Neural cell (in vitro differentiated cells): ENCODE measurements around the gene GOLM1.

Experiments used
- CTCF ChIP-seq: fragments of 450-650 bp; IDR thresholded peaks from 2 replicates; pipeline ENCODE4 v1.5.1; 2014; ENCODE audit warnings: antibody characterized with exemption, mild to moderate bottlenecking, moderate library complexity; ENCODE audit not compliant: poor library complexity, severe bottlenecking
- EP300 ChIP-seq: fragments of 450-650 bp; conservative IDR thresholded peaks from 2 replicates; pipeline ENCODE4 v1.6.1; 2014; ENCODE audit warnings: antibody characterized with exemption, mild to moderate bottlenecking, moderate library complexity; ENCODE audit not compliant: poor library complexity, severe bottlenecking
- EZH2 ChIP-seq: fragments of 200-600, 300-800 bp; shearing (Covaris generic), sonication (generic); IDR thresholded peaks from 2 replicates; pipeline ENCODE4 v1.6.1; 2014; ENCODE audit warnings: antibody characterized with exemption, low read length, borderline replicate concordance, mild to moderate bottlenecking; ENCODE audit not compliant: insufficient read depth, poor library complexity, severe bottlenecking
- MXI1 ChIP-seq: fragments of 450-650 bp; conservative IDR thresholded peaks from 2 replicates; pipeline ENCODE4 v1.6.1; 2014; ENCODE audit warnings: antibody characterized with exemption, mild to moderate bottlenecking; ENCODE audit not compliant: poor library complexity, severe bottlenecking
- POLR2AphosphoS5 ChIP-seq: IDR thresholded peaks from 2 replicates; pipeline ENCODE4 v1.6.1; 2012
- RAD21 ChIP-seq: fragments of 450-650 bp; conservative IDR thresholded peaks from 2 replicates; pipeline ENCODE4 v1.6.1; 2014; ENCODE audit warnings: antibody characterized with exemption, mild to moderate bottlenecking, moderate library complexity
- REST ChIP-seq: IDR thresholded peaks from 2 replicates; pipeline ENCODE4 v1.6.1; 2012; ENCODE audit warnings: borderline replicate concordance
- SMC3 ChIP-seq: fragments of 450-650 bp; conservative IDR thresholded peaks from 2 replicates; pipeline ENCODE4 v1.6.1; 2014; ENCODE audit warnings: antibody characterized with exemption, mild to moderate bottlenecking, moderate library complexity; ENCODE audit not compliant: poor library complexity
- TAF1 ChIP-seq: IDR thresholded peaks from 2 replicates; pipeline ENCODE4 v1.6.1; 2012; ENCODE audit warnings: low read depth

DNA sequence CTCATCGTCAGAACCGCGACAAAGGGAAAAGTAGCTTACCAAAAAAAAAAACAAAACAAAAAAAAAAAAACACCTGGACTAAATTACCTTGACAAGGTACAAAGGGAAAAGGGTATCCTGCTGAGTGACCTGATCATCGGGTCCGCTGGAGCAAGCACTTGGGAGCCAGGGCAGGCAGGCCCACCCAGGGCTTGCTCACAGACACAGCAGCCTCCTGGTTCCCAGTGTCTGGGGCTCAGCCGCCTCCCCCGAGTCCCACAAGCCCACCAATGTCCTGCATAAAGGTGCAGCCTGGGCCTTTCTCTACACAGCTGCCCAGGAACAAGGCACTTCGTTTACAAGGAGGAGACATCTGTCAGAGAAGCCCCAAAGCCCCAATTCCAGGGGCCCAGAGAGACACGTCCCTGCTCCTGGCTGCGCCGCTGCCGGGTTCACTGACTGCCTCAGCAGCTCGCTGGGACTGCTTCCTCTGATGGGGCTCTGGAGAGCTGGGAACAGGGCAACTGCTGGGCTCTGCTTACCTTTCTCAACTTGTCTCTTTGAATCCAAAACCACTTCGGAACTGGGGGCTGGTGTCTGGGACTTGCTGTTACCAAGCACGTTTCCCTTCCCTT, 63.4 kb downstream of the GOLM1 start:
- TF ChIP-seq CTCF = no peak
- no peak for TF ChIP-seq POLR2AphosphoS5
- no peak for TF ChIP-seq MXI1
- TF ChIP-seq RAD21 = no peak
- TF ChIP-seq REST = no peak
- no peak for TF ChIP-seq EP300
- TF ChIP-seq SMC3 = no peak
- TF ChIP-seq TAF1 = no peak
- TF ChIP-seq EZH2 = no peak
